NCI-H2029 treated with DMSO at 0.1 percent for 48 hours (cell line): ENCODE data around the gene ADD3.

ENCODE experiments used
- DNase-seq: peaks from one replicate; lab custom pipeline; 2025; lab: John Stamatoyannopoulos, UW

ADD3 gene, protein sequence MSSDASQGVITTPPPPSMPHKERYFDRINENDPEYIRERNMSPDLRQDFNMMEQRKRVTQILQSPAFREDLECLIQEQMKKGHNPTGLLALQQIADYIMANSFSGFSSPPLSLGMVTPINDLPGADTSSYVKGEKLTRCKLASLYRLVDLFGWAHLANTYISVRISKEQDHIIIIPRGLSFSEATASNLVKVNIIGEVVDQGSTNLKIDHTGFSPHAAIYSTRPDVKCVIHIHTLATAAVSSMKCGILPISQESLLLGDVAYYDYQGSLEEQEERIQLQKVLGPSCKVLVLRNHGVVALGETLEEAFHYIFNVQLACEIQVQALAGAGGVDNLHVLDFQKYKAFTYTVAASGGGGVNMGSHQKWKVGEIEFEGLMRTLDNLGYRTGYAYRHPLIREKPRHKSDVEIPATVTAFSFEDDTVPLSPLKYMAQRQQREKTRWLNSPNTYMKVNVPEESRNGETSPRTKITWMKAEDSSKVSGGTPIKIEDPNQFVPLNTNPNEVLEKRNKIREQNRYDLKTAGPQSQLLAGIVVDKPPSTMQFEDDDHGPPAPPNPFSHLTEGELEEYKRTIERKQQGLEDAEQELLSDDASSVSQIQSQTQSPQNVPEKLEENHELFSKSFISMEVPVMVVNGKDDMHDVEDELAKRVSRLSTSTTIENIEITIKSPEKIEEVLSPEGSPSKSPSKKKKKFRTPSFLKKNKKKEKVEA

GRCh38 chr10:110007701-110008517 is at the start of gene ADD3:
TSS of gene ADD3 (plus strand) at chr10:110007984. CDS start at chr10:110100654, 92,670 bp downstream.
- DNase-seq: no peak

DNA sequence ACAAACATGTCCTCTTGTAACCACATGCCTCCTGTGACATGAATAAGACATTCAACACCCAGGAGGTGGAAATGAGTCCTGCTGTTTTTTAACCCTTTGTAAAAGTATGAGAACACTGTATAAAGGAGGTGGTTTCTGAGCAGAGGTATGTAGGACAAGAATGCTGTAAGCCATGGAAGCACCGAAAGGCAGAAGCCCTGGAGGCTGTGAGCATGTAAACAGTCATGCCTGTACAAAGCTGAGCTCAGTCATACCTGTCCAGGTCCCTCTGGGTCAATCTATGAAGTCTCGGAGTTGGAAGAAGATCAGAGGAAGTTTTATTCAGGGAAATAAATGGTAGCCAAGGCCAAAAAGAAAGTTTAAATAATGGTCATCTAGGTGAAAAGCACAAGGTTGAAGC is 49.7 kb upstream of the ADD3 start:
- DNase-seq: no peak

- no peak for DNase-seq
These were observed 48.3 kb upstream of the ADD3 start for GRCh38 chr10:109959259-109960145.

- DNase-seq: no peak
These were observed 47.1 kb upstream of the ADD3 start for GRCh38 chr10:109960682-109961081.

- peak; percentile 9 for DNase-seq
These were observed 46.4 kb upstream of the ADD3 start for GRCh38 chr10:109961174-109962001.

DNA sequence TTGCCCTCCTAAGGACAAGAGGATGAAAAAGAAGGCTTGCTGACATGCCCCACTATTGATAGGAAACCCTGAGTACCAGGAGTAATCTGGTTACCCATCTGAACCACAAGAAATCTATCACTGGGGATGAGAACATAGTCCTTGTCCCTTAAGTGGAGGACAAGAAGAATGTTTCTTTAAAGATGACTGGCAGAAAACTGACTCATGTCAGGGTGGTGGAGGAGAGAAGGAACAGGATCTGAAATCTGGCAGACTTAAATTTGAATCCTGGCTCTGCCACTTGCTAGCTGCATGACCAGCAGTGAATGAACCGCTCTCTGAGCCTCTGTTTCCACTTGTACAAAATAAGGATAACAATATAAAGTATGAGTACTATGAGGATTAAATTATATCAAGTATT is 45.5 kb upstream of the ADD3 start:
- no peak for DNase-seq

- DNase-seq: no peak
These were observed 44.3 kb upstream of the ADD3 start for GRCh38 chr10:109963439-109963838.

DNA sequence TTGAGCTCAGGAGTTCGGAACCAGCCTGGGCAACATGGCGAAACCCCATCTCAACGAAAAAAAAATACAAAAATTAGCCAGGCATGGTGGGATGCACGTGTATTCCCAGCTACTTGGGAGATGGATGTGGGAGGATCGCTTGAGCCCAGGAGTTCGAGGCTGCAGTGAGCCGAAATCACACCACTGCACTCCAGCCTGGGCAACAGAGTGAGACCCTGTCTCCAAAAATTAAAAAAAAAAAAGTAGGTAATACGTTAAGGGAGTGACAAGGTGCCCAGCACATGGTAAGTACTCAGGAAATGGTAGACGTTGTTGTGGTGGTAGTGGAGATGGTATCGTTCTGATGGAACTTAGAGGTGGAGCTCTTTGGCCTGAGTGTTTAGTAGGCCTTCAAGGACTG is 43.5 kb upstream of the ADD3 start:
- no peak for DNase-seq

DNA sequence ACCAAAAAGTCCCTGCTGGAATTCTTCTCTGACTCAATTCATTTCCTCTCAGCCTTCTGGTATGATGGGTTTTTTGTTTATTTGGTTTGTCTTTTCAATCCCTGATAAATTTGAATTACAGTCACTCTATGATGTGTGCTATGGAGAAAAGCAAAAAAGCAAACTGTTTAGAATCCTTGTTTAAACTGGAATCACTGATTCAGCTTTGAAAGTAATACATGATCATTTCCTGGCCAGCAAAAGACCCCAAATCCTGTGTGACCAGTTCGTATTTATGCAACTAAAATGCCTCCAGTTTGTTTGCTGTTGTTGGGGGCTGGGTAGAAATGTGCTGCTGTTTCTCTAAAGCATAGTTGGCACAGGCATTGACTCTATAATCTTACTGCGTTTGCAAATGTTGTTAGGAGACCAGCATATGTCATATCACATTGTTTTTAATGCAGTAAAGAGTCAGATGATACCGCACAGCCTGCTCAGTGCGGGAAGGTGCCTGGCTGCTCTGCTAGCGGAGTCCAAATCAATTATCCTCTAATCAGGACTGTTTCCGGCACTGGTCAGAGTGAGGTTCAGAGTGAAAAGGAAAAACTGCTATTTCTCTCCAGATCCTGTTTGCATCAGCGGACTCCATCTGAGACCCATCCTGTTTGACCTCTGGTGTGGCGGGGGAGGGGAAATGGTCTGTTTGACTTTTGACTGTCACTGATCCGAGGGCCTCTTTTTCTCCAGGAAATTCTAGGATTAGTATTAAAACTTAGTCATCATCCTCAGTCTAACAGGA is 40.6 kb upstream of the ADD3 start:
- no peak for DNase-seq

- DNase-seq: no peak
These were observed 40.1 kb upstream of the ADD3 start for GRCh38 chr10:109967739-109968088.

DNA sequence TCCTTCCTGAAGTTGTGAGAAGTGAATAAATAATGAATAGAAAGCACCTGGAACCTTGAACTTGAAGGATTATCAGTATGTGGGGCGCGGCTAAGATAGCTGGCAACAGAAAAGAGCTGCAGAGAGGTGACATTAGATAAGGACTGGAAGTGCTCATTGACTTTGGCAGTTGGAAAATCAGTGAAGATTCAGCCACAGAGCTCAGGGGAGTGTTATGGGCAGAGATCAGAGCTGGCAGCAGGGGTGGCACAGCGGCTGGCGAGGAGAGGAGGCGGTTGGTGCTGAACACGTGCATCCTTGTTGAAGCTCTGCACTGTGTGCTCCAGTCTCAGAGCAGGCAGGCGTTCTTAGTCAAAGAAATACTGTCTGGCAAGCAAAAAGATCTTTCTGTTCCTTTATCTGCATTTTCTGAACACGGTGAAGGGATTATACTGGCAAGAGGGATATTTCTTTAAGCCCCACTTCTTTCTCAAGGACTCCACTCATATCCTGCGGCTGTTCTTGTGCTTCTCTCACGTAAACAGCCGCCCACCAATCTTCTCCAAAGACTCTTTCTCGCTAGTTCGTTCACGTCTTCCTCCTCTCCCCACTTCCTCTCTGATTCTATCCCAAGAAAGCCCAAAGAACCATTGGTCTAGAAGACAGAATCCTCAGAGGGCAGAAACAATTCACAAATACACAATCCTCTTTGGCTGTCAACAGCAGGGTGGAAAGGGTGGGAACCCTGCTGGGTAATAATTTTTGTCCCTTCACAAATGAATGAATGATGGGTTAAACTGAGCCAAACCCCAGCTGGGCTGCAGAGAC is 38.6 kb upstream of the ADD3 start:
- no peak for DNase-seq

DNA sequence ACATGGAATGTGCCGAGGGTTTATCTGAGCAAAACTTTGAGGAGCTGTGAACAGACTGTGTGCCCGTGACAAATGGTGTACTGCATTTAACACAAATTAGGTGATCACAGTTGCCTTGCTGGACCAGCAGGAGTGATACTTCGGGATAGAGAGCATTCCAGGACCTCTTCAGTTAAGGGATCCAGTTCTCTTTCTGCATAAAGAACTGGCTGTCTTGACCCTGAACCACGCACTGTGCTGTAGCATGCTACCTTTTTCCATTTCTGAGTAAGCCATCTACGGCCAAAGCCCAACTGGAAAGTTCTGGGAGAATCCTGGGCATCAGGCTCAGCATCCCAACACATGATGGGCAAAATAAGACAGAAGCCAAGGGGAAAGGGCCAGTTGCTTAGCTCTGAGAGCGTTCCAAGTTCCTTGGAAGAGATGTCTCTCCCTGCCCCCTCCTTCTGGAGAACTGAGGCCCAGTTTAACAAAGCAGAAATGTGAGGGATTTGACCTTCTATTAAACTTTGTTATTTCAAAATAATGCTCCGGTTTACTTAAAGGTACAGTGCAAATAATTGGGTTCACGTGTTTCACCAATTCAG is 37.9 kb upstream of the ADD3 start:
- DNase-seq: no peak

GRCh38 chr10:109971634-109972033 is 36.1 kb upstream of the ADD3 start:
- DNase-seq: no peak

GRCh38 chr10:109972372-109973001 is 35.3 kb upstream of the ADD3 start:
- no peak for DNase-seq

- DNase-seq: no peak
These were observed 34.4 kb upstream of the ADD3 start for GRCh38 chr10:109973326-109973829.

DNA sequence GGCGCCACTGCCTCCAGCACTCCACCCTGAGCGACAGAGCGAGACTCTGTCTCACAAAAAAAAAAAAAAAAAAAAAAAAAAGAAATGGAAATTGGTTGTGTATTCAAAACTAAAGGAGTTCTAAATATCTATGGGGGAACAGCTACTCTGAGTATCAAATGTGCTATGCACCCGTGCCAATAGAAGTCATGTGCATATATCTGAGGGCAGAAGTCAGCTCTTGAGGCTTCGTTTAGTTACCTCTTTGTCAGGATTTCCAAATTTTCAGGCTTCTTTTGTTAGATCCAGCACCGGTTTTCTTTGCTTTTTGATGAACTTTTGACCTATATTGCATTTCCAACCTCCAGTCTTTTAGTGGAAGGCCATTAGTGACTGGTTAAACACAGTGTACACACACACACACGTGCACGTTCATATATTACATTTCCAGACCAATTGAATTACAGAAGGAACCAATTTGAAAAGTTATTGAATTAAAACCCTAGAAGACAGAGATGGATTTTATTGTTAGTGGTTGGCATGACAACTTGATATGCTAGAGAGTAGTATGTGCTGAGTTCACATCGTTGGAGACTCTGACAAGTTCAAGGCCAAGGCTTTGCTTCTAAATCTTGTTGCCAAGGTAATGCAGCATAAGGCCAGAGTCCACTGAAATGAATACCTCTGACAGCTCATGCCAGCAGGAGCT is 33.1 kb upstream of the ADD3 start:
- DNase-seq: no peak
